ENCODE data around the gene STYXL2.

- TF ChIP-seq POLR2A (IDR thresholded peaks at IDR 0.05) (no peak), CTCF (IDR thresholded peaks at IDR 0.05) (no peak)
Observed at GRCh38 chr1:167088746-167089417, 5.0 kb upstream of the STYXL2 start.

Measured in right lobe of liver (tissue), 4 donors.